ENCODE data around the gene TK2. TPM values are rescaled to one million over a fixed set of nuclear protein-coding genes. Genes with fewer than 3 reads are reported as not detected.
A peak's percentile ranks its signal among the peaks of the same experiment; 100 is the strongest.

Gene TK2
- total and polyA plus RNA-seq, 7 experiments from 2014 or later = 3.5 to 19.8 (median 6.4) TPM

DNA sequence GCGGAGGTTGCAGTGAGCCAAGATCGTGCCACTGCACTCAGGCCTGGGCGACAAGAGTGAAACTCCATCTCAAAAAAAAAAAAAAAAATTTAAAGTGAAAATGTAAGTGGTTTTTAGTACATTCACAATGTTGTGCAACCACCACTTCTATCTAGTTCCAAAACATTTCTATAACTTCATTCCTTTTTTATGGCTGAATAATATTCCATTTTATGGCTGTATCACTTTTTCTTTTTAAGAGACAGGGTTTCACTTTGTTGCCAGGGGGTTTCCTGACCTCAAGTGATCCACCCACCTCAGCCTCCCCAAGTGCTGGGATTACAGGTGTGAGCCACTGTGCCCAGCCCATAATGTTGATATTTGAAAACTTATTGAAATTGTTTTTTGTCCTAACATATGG, 42.9 kb upstream of the TK2 start:
- DNase-seq = no peak
- Mint-ChIP-seq H3K9me3 (peaks cover 0 to 3% (median 0%) of the 10 kb centered on the region in 11 donors), H3K4me1 (peaks cover 21 to 55% (median 36%) of the 10 kb centered on the region in 7 donors), H3K4me3 (no peak overlapping the region), H3K27me3 (peaks cover 0 to 2% (median 0%) of the 10 kb centered on the region in 5 donors), H3K27ac (no peak overlapping the region), H3K36me3 (peaks cover 0 to 2% (median 0%) of the 10 kb centered on the region in 5 donors)
- ChIA-PET CTCF (no interaction called here), POLR2A (no interaction called here)
- no peak for ATAC-seq
- H3K9me3 ChIP-seq (ENCODE audit: control insufficient read depth in 2 of 3, low read length in 3 of 3) = no peaks in the 10 kb centered on the region
- H3K36me3 ChIP-seq (ENCODE audit: control insufficient read depth in 2 of 3, insufficient read depth in 3 of 3, low read length in 3 of 3) = no peaks in the 10 kb centered on the region
- no peaks in the 10 kb centered on the region for H3K27me3 ChIP-seq (ENCODE audit: control insufficient read depth in 2 of 2, insufficient read depth in 2 of 2, low read length in 2 of 2)
- no peak overlapping the region for H3K4me3 ChIP-seq (ENCODE audit: low read length)
- peaks cover 6 to 7% of the 10 kb centered on the region in 2 donors for H3K4me1 ChIP-seq (ENCODE audit: control insufficient read depth in 2 of 2, insufficient read depth in 2 of 2, low read length in 2 of 2)
- intact Hi-C loops (cut with micrococcal nuclease) = no loop called here
- H3K27ac ChIP-seq (ENCODE audit: low read depth, low read length) = no peak overlapping the region

DNA sequence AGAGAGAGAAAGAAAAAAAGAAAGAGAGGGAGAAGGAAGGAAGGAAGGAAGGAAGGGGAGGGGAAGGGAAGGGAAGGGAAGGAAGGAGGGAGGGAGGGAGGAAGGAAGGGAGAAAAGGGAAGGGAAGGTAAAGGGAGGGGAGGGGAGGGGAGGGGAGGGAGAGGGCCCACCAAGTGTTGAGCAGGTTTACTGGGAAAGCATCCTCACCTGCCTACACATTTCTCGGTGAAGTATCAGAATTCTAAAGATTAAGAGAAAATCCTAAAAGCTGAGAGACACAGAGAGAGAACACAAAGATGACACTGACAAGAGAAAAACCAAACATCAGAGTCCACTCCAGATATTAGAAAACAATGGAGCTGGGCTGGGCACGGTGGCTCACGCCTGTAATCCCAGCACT, 42.3 kb upstream of the TK2 start:
- ATAC-seq (no peak), DNase-seq (no peak)
- H3K27me3 ChIP-seq (ENCODE audit: control insufficient read depth in 2 of 2, insufficient read depth in 2 of 2, low read length in 2 of 2) = no peaks in the 10 kb centered on the region
- H3K9me3 ChIP-seq (ENCODE audit: control insufficient read depth in 2 of 3, low read length in 3 of 3) = no peaks in the 10 kb centered on the region
- Mint-ChIP-seq H3K4me1 (peaks cover 22 to 56% (median 37%) of the 10 kb centered on the region in 7 donors), H3K36me3 (peaks cover 0 to 2% (median 0%) of the 10 kb centered on the region in 5 donors), H3K27ac (no peak overlapping the region), H3K27me3 (peaks cover 0 to 2% (median 0%) of the 10 kb centered on the region in 5 donors), H3K9me3 (peaks cover 0 to 3% (median 0%) of the 10 kb centered on the region in 11 donors), H3K4me3 (no peak overlapping the region)
- intact Hi-C loops (cut with micrococcal nuclease) = no loop called here
- H3K4me1 ChIP-seq (ENCODE audit: control insufficient read depth in 2 of 2, insufficient read depth in 2 of 2, low read length in 2 of 2) = peaks cover 6 to 7% of the 10 kb centered on the region in 2 donors
- no peak overlapping the region for H3K27ac ChIP-seq (ENCODE audit: low read depth, low read length)
- H3K36me3 ChIP-seq (ENCODE audit: control insufficient read depth in 2 of 3, insufficient read depth in 3 of 3, low read length in 3 of 3) = no peaks in the 10 kb centered on the region
- ChIA-PET CTCF (no interaction called here), POLR2A (no interaction called here)
- no peak overlapping the region for H3K4me3 ChIP-seq (ENCODE audit: low read length)

DNA sequence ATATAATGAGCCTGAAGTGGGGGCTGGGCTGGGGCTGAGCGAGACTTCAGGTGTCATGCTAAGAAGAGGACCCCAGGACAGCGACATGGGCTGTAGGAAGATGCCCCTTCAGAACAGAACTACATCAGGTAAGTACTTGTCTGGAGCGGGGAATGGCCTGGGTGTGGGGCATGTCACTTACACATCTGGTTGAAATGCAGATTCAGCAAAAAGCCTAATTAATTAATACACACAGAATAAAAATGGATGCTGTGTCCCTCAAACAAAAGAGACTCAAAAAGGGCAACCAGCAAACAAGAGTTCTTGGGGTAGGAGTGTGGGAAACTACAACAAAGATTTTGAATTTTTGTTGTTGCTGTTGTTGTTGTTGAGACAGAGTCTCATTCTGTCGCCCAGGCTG, 41.1 kb upstream of the TK2 start:
- Histone ChIP-seq H3K4me3 (ENCODE audit: low read length) (no peak overlapping the region), H3K27ac (ENCODE audit: low read depth, low read length) (no peak overlapping the region), H3K27me3 (ENCODE audit: control insufficient read depth in 2 of 2, insufficient read depth in 2 of 2, low read length in 2 of 2) (no peaks in the 10 kb centered on the region), H3K4me1 (ENCODE audit: control insufficient read depth in 2 of 2, insufficient read depth in 2 of 2, low read length in 2 of 2) (peaks cover 6 to 7% of the 10 kb centered on the region in 2 donors), H3K36me3 (ENCODE audit: control insufficient read depth in 2 of 3, insufficient read depth in 3 of 3, low read length in 3 of 3) (no peaks in the 10 kb centered on the region), H3K9me3 (ENCODE audit: control insufficient read depth in 2 of 3, low read length in 3 of 3) (no peaks in the 10 kb centered on the region)
- H3K27ac Mint-ChIP-seq = peak overlapping the region in 4 of 9 donors; percentile 70 to 90 (median 87)
- DNase-seq (no peak), ATAC-seq (no peak)
- H3K4me1 Mint-ChIP-seq = peaks cover 24 to 52% (median 39%) of the 10 kb centered on the region in 7 donors
- H3K4me3 Mint-ChIP-seq = peak overlapping the region in 4 of 10 donors; percentile 83 to 96 (median 91)
- intact Hi-C loops (cut with micrococcal nuclease) = no loop called here
- peaks cover 0 to 2% (median 0%) of the 10 kb centered on the region in 5 donors for H3K36me3 Mint-ChIP-seq
- ChIA-PET POLR2A (interaction anchor here (0.9 to 2.4 kb wide), 6 partner anchors 8 to 182 kb away, joined by 3 to 16 read pairs (median 5); partner anchors contain the start of genes CMTM2 and CMTM3), CTCF (interaction anchor here (0.7 to 2.5 kb wide), 10 partner anchors 8 to 277 kb away, joined by 3 to 28 read pairs (median 4); no protein-coding TSS in a partner anchor)
- H3K9me3 Mint-ChIP-seq = peaks cover 0 to 3% (median 0%) of the 10 kb centered on the region in 11 donors
- peaks cover 0 to 2% (median 0%) of the 10 kb centered on the region in 5 donors for H3K27me3 Mint-ChIP-seq

DNA sequence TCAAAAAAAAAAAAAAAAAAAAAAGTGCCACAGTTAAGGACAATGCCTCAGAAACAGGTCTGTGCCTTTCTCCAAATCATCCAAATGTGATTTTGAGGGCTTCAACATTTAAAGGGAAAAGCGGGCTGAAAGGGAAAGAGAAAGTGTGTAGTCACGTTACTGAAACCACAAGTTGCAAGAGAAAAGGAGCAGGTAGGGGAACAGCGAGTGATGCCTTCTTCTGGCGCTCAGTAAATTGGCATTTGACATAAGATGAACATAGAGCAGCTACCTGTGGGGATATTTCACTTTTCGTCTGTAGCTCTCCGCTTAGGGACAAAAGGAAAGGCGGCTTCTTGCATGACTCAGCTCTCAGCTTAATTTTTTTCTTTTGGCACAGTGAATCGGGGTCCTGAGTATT, 40.4 kb upstream of the TK2 start:
- H3K27ac Mint-ChIP-seq = peak overlapping the region; percentile 70 to 90 (median 85)
- peaks cover 27 to 57% (median 39%) of the 10 kb centered on the region in 7 donors for H3K4me1 Mint-ChIP-seq
- H3K27me3 Mint-ChIP-seq = peaks cover 0 to 2% (median 0%) of the 10 kb centered on the region in 5 donors
- CTCF ChIA-PET = interaction anchor here (0.7 to 2.5 kb wide), 13 partner anchors 9 to 278 kb away, joined by 3 to 28 read pairs (median 3); no protein-coding TSS in a partner anchor
- no peaks in the 10 kb centered on the region for H3K36me3 ChIP-seq (ENCODE audit: control insufficient read depth in 2 of 3, insufficient read depth in 3 of 3, low read length in 3 of 3)
- H3K9me3 Mint-ChIP-seq = peaks cover 0 to 3% (median 0%) of the 10 kb centered on the region in 11 donors
- ATAC-seq (peak; percentile 43), DNase-seq (peak in 8 of 9 donors; percentile 32 to 54 (median 43))
- H3K4me3 ChIP-seq (ENCODE audit: low read length) = peak overlapping the region; percentile 63
- POLR2A ChIA-PET = interaction anchor here (0.9 to 2.4 kb wide), 6 partner anchors 9 to 182 kb away, joined by 3 to 16 read pairs (median 5); partner anchors contain the start of genes CMTM2 and CMTM3
- H3K27ac ChIP-seq (ENCODE audit: low read depth, low read length) = no peak overlapping the region
- intact Hi-C loops (cut with micrococcal nuclease) = loop anchor here in 1 of 2 donors (1.0 kb wide), 3 partner anchors 14 to 68 kb away; partner anchors contain the start of genes CKLF and CMTM3
- no peaks in the 10 kb centered on the region for H3K27me3 ChIP-seq (ENCODE audit: control insufficient read depth in 2 of 2, insufficient read depth in 2 of 2, low read length in 2 of 2)
- peak overlapping the region; percentile 82 to 96 (median 88) for H3K4me3 Mint-ChIP-seq
- H3K9me3 ChIP-seq (ENCODE audit: control insufficient read depth in 2 of 3, low read length in 3 of 3) = no peaks in the 10 kb centered on the region
- peaks cover 6 to 7% of the 10 kb centered on the region in 2 donors for H3K4me1 ChIP-seq (ENCODE audit: control insufficient read depth in 2 of 2, insufficient read depth in 2 of 2, low read length in 2 of 2)
- peaks cover 0 to 2% (median 0%) of the 10 kb centered on the region in 5 donors for H3K36me3 Mint-ChIP-seq

DNA sequence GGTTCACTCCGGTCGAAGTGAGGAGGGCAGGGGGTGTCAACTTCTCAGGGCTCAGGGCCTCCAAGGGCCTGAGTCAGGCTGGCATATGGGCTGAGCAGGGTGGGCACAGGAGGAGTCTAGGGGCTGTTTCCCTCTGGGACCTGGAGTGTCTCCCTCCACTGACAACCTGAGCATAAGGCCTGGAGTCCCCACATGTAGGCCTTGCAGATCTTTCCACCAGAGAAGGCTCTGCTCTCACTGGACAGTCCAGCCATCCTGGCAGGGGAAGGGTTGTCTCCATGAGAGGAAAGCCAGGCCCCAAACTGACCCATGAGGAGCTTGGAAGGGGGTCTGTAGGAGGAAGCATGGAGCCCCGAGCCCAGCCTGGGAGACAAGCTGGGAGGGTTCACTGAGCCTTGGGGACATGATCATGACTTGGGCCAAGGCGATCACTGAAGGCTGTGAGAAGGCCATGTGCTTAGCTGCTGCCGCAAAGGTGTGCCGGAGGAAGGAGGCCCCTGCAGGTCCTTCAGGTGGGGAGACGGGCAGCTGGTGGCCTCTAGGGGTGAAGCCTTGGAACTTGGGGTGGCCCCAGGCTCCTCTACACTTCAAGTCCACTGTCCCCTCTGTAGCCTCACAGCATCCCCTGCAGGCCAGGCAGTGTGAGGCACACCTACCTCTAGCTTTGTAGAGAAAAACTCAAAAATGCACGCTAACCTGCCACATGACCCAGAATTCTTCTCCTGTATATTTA, 39.2 kb upstream of the TK2 start:
- H3K9me3 Mint-ChIP-seq = peaks cover 0 to 3% (median 0%) of the 10 kb centered on the region in 11 donors
- intact Hi-C loops (cut with micrococcal nuclease) = loop anchor here (1.0 kb wide), 9 partner anchors 8 to 183 kb away; partner anchors contain the start of genes CKLF (in 1 of the 2) and CMTM3 (in 1 of the 2)
- Histone ChIP-seq H3K9me3 (ENCODE audit: control insufficient read depth in 2 of 3, low read length in 3 of 3) (no peaks in the 10 kb centered on the region), H3K4me1 (ENCODE audit: control insufficient read depth in 2 of 2, insufficient read depth in 2 of 2, low read length in 2 of 2) (peaks cover 6 to 7% of the 10 kb centered on the region in 2 donors), H3K27me3 (ENCODE audit: control insufficient read depth in 2 of 2, insufficient read depth in 2 of 2, low read length in 2 of 2) (no peaks in the 10 kb centered on the region), H3K27ac (ENCODE audit: low read depth, low read length) (no peak overlapping the region), H3K4me3 (ENCODE audit: low read length) (no peak overlapping the region), H3K36me3 (ENCODE audit: control insufficient read depth in 2 of 3, insufficient read depth in 3 of 3, low read length in 3 of 3) (no peaks in the 10 kb centered on the region)
- H3K36me3 Mint-ChIP-seq = peaks cover 0 to 2% (median 0%) of the 10 kb centered on the region in 5 donors
- ChIA-PET POLR2A (interaction anchor here (0.6 to 2.4 kb wide), 9 partner anchors 10 to 104 kb away, joined by 3 to 16 read pairs (median 4); partner anchors contain the start of genes CKLF, CMTM2 and CMTM3), CTCF (interaction anchor here (0.7 to 2.5 kb wide), 16 partner anchors 8 to 279 kb away, joined by 3 to 28 read pairs (median 4); partner anchors contain the start of genes CKLF and CMTM2)
- H3K27ac Mint-ChIP-seq = peak overlapping the region; percentile 75 to 90 (median 83)
- H3K4me3 Mint-ChIP-seq = peak overlapping the region; percentile 73 to 96 (median 87)
- ATAC-seq (peak; percentile 98), DNase-seq (peak; percentile 36 to 73 (median 60))
- peaks cover 0 to 2% (median 0%) of the 10 kb centered on the region in 5 donors for H3K27me3 Mint-ChIP-seq
- H3K4me1 Mint-ChIP-seq = peaks cover 27 to 51% (median 39%) of the 10 kb centered on the region in 7 donors

DNA sequence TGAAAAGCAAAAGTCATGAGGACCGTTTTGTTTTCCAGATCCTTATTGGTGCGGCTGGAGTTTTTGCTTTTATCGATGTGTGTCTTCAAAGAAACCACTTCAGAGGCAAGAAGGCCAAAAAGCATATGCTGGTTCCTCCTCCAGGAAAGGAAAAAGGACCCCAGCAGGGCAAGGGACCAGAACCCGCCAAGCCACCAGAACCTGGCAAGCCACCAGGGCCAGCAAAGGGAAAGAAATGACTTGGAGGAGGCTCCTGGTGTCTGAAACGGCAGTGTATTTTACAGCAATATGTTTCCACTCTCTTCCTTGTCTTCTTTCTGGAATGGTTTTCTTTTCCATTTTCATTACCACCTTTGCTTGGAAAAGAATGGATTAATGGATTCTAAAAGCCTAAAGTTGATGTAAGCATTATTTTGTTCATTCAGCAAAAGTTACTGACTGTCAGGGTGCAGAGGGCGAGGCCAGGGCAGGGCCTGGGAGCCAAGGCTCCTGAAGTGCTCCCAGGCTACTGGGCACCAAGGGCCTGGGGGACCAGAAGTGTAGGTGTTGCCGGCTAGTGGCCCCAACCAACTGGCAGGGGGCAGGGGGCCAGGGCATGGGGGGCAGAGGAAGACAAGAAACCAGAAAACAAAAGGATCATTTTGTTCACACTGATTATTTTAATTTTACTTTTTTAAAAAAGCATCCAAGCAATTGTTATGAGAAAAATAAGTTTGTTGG, 38.1 kb upstream of the TK2 start:
- intact Hi-C loops (cut with micrococcal nuclease) = no loop called here
- Histone ChIP-seq H3K9me3 (ENCODE audit: control insufficient read depth in 2 of 3, low read length in 3 of 3) (no peaks in the 10 kb centered on the region), H3K4me3 (ENCODE audit: low read length) (no peak overlapping the region), H3K4me1 (ENCODE audit: control insufficient read depth in 2 of 2, insufficient read depth in 2 of 2, low read length in 2 of 2) (peaks cover 6 to 7% of the 10 kb centered on the region in 2 donors), H3K27ac (ENCODE audit: low read depth, low read length) (no peak overlapping the region), H3K27me3 (ENCODE audit: control insufficient read depth in 2 of 2, insufficient read depth in 2 of 2, low read length in 2 of 2) (no peaks in the 10 kb centered on the region), H3K36me3 (ENCODE audit: control insufficient read depth in 2 of 3, insufficient read depth in 3 of 3, low read length in 3 of 3) (no peaks in the 10 kb centered on the region)
- POLR2A ChIA-PET = interaction anchor here (0.6 to 1.5 kb wide), 3 partner anchors 13 to 69 kb away, joined by 3 to 4 read pairs (median 4); no protein-coding TSS in a partner anchor
- Mint-ChIP-seq H3K4me1 (peaks cover 27 to 51% (median 39%) of the 10 kb centered on the region in 7 donors), H3K36me3 (peaks cover 0 to 2% (median 0%) of the 10 kb centered on the region in 5 donors), H3K27ac (peak overlapping the region in 7 of 9 donors; percentile 65 to 90 (median 78)), H3K9me3 (no peaks in the 10 kb centered on the region), H3K4me3 (peak overlapping the region; percentile 39 to 89 (median 78)), H3K27me3 (peaks cover 0 to 2% (median 0%) of the 10 kb centered on the region in 5 donors)
- CTCF ChIA-PET = interaction anchor here (0.6 to 2.0 kb wide), 6 partner anchors 9 to 122 kb away, joined by 3 to 10 read pairs (median 4); partner anchors contain the start of genes CKLF and CMTM2
- DNase-seq (no peak), ATAC-seq (no peak)

Data from naive thymus-derived CD4-positive, alpha-beta T cell (primary cell).